ENCODE results near the gene TSPAN19.
A peak's percentile ranks its signal among the peaks of the same experiment; 100 is the strongest.
"Not testable (repeated sequence)": the region's sequence is repeated elsewhere in the genome, so short reads cannot be mapped to it uniquely, and the experiment has no call there.

The TSPAN19 gene

GRCh38 chr12:85036234-85036707, at the start of gene TSPAN19, which contains the start of gene LRRIQ1:
Gene TSPAN19, minus strand, starts transcription at chr12:85036277. Its CDS starts 6,331 bp downstream, at chr12:85029946.
Gene LRRIQ1, plus strand, starts transcription at chr12:85036351. Its CDS starts 1,826 bp downstream, at chr12:85038177.
- DNase-seq = peak in 1 of 2 experiments; percentile 53

DNA sequence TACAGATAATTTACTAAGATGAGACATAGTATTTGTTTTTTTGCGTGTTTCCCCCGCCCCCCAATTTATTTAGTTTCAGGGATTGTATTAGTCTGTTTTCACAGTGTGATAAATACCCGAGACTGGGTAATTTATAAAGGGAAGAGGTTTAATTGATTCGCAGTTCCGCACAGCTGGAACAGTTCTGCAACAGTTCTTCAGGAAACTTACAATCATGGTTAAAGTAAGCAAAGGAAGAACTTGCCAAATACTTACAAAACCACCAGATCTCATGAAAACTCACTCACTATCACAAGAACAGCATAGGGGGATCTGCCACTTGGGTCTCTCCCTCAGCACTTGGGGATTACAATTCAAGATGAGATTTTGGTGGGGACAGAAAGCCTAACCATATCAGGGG, 49.0 kb upstream of the TSPAN19 start:
- no peak for DNase-seq

GRCh38 chr12:85076688-85077430, 40.8 kb upstream of the TSPAN19 start:
- DNase-seq = no peak

DNA sequence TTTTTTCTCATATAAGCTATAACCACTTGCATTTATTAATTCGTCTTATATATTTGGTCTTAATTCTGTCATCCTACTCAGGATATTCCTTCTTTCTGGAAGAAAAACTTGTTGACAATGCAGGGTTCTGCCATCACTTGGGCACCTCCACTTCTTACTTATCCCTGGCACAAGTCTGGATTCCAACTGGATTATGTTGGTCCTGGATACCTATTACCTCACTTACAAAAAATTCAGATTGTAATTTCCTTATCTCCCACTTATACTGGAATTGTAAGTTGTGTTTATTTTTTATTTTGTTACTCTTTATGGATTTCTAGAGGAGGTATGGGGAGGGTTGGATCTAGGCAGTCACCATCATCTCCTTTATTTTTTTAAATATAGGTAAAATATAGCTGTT, 36.7 kb upstream of the TSPAN19 start:
- no peak for DNase-seq

DNA sequence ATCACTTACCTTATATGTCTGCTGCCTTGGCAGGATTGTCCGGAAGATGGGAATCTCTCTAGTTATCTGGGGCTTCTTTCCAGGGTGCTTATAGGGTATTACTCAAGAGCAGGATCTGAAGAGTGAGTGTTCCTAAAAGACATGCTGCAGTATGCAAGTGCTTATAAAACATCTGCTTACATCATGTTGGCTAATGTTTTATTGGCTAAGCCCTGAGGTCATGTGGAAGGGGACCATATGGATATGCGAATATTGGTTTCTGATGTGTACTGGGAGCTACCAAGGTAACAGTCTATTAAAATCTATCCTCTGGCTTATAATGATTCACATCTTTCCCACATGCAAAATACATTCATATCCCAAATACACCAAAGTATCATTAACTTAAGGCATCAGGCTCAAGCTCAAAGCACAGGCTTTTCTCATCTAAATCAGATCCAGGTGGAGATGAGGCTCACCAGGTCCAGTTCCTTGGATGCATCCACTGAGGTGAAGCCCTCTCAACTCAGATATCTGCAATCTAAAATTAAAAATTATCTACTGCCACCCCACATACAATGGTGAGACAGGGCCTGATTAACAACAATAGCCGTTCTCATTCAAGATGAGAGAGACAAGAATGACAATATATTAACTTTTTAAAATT, 29.9 kb upstream of the TSPAN19 start:
- DNase-seq = no peak

DNA sequence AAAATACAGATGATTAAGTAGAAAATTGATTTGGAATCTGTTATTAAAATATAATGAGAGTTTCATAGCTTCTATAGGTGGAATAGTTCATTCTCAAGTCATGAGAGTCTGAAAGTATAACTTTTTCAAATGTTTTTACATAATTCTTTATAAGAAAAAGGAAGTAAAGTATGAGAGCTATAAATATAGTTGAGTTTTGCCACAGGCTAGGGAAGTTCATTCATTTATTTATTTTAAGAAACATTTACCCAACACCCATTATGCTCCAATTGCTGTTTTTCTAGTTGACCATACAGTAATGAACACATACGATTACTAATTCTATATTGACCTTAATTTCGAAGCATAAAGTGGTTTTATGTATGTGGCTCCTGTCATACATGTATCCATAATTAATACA, 24.8 kb upstream of the TSPAN19 start:
- DNase-seq = no peak

DNA sequence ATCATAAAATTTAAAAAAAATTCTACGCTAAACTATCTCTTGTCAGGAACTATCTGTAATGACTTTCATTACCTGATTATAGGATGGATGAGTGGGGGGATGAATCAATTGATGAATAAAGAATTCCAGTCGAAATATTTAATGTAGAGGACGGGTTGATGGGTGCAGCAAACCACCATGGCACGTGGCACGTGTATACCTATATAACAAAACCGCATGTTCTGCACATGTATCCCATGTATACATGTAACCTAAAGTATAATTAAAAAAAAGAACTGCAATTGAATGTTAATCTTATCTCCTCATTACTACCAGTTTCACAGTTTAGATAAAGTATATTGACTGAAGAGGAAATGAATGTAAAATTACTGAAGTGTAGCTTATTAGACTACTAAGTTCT, 23.5 kb upstream of the TSPAN19 start:
- DNase-seq = no peak

- no peak for DNase-seq
Observed at GRCh38 chr12:85058339-85058738, 22.3 kb upstream of the TSPAN19 start.

- no peak for DNase-seq
Observed at GRCh38 chr12:85057370-85057963, 21.4 kb upstream of the TSPAN19 start.

DNA sequence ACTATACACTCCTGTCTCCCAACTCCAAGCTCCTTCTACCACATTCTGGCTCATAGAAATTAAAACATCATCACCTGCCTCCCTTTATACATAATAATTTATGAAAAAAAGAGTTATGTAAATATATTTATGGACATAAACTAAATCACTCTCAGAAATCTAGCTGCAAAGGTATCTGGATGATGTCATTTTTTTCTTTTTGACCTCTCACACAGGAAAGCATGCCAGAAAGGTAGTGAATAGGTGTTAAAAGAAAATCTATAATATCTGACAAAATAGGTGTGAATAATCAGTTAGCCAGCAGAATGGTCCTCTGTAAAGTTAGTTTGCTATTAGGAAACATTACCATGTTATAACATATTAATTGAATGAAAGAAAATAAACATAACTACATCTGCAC, 7.8 kb upstream of the TSPAN19 start:
- no peak for DNase-seq

GRCh38 chr12:85041395-85041794, 5.3 kb upstream of the TSPAN19 start:
- no peak for DNase-seq

DNA sequence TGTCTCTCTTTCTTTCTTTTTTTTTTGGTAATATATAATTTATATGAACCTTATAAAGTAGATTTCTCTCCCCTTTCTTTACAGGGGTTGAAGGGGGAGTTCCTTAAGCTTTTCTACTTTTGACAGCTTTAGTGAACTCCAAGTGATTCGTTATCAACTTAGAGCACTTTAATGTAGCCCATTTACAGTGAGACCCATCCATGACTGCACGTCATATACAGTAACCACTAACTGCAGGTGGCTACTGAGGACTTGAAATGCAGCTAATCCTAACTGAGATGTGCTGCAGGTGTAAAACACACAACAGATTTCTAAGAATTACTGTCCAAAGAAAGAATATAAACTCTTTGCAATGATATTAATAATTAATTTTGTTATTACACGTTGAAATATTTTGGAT, 656 bp upstream of the TSPAN19 start:
- no peak for DNase-seq

- peak in 1 of 2 experiments; percentile 11 for DNase-seq
Observed at GRCh38 chr12:85029456-85029855, 6.6 kb downstream of the TSPAN19 start.

GRCh38 chr12:85018098-85018497, 18.0 kb downstream of the TSPAN19 start:
- no peak for DNase-seq

- no peak for DNase-seq
Observed at GRCh38 chr12:85017618-85018017, 18.5 kb downstream of the TSPAN19 start.

- DNase-seq = no peak
Observed at GRCh38 chr12:85017133-85017532, 18.9 kb downstream of the TSPAN19 start.

- no peak for DNase-seq
Observed at GRCh38 chr12:85016413-85016812, 19.7 kb downstream of the TSPAN19 start.

- DNase-seq = no peak
Observed at GRCh38 chr12:85007836-85008235, 28.2 kb downstream of the TSPAN19 start.

DNA sequence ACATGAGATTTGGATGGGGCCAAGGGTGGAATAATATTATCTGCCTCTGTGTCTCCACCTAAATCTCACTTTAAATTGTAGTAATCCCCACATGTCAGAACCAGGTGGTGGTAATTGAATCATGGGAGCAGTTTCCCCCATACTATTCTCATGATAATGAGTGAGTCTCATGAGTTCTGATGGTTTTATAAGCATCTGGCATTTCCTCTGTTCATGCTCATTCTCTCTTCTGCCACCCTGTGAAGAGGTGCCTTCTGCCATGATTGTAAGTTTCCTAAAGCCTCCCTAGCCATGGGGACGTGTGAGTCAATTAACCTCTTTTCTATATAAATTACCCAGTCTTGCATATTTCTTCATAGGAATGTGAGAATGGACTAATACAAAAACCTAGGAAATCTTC, 29.9 kb downstream of the TSPAN19 start:
- DNase-seq = no peak

DNA sequence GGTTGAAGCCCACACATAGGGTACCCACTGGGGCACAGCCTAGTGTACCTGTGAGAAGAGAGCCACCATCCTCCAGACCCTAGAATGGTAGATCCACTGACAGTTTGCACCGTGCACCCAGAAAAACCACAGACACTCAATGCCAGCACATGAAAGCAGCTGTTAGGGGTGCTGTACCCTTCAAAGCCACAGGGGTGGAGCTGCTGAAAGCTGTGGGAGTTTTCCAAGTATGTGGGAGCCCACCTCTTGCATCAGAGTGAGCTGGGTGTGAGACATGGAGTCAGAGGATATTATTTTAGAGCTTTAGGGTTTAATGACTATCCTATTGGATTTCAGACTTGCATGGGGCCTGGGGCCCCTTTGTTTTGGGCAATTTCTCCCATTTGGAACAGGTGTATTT, 30.5 kb downstream of the TSPAN19 start:
- no peak for DNase-seq

- not testable (repeated sequence) for DNase-seq
Observed at GRCh38 chr12:85005047-85005446, 31.0 kb downstream of the TSPAN19 start.

DNA sequence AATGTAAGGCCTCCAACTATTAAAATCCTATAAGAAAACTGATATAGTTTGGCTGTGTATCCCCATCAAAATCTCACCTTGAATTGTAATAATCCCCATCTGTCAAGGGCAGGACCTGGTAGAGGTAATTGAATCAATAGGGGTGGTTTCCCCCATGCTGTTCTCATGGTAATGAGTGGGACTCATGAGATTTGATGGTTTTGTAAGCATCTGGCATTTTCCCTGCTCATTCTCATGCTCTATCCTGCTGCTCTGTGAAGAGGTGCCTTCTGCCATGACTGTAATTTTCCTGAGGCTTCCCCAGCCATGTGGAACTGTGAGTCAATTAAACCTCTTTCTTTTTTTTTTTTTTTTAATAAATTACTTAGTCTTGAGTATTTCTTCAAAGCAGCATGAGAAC, 31.9 kb downstream of the TSPAN19 start:
- no peak for DNase-seq

DNA sequence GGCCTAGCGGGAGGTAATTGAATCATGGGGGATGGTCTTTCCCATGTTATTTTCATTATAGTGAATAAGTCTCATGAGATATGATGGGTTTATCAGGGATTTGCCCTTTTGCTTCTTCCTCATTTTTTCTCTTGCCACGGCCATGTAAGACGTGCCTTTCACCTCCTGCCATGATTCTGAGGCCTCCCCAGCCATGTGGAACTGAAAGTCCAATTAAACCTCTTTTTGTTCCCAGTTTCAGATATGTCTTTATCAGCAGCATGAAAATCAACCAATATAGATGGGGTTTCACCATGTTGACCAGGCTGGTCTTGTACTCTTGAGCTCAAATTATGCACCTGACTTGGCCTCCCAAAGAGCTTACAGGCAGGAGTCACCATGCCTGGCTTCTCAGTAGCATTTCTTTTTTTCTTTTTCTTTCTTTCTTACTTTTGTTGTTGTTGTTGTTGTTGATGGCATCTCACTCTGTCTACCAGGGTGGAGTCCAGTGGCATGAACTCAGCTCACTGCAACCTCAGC, 33.2 kb downstream of the TSPAN19 start:
- no peak for DNase-seq

- no peak for DNase-seq
Observed at GRCh38 chr12:85000729-85001128, 35.3 kb downstream of the TSPAN19 start.

Data from cerebellar nuclear complex (tissue), 1 donor.